ENCODE results near the gene TMEM82. TPM values are rescaled to one million over a fixed set of nuclear protein-coding genes. Genes with fewer than 3 reads are reported as not detected.

Gene TMEM82
- total RNA-seq, 1 donor from 2014 or later: not detected

GRCh38 chr1:15724949-15725880, 17.1 kb upstream of the TMEM82 start:
- Histone ChIP-seq H3K27me3 (ENCODE audit: insufficient read depth, low read length) (no peaks in the 10 kb centered on the region), H3K4me2 (ENCODE audit: low read length) (no peak overlapping the region), H3K27ac (ENCODE audit: low read depth, low read length) (no peak overlapping the region), H3K4me3 (ENCODE audit: insufficient read depth, low read depth, low read length) (no peak overlapping the region), H3K36me3 (ENCODE audit: insufficient read depth, low read length) (peaks cover 7% of the 10 kb centered on the region), H3K9ac (ENCODE audit: low read length) (no peak overlapping the region), H3K4me1 (ENCODE audit: insufficient read depth, low read length) (no peaks in the 10 kb centered on the region), H4K20me1 (ENCODE audit: insufficient read depth, low read length) (peaks cover 8% of the 10 kb centered on the region), H3K9me3 (ENCODE audit: insufficient read depth, low read depth, low read length) (no peaks in the 10 kb centered on the region), H3K79me2 (ENCODE audit: insufficient read depth, low read length) (no peaks in the 10 kb centered on the region), H2AFZ (ENCODE audit: low read depth, low read length) (no peak overlapping the region)
- Mint-ChIP-seq H3K36me3 (ENCODE audit: low read depth, unreplicated experiment) (peaks cover 23% of the 10 kb centered on the region), H3K27me3 (ENCODE audit: low read depth, unreplicated experiment) (no peaks in the 10 kb centered on the region), H3K4me3 (ENCODE audit: unreplicated experiment) (no peak overlapping the region), H3K4me1 (ENCODE audit: low read depth, unreplicated experiment) (peaks cover 1% of the 10 kb centered on the region), H3K27ac (ENCODE audit: unreplicated experiment) (no peak overlapping the region), H3K9me3 (ENCODE audit: unreplicated experiment) (no peaks in the 10 kb centered on the region)
- FAIRE-seq (no peak), DNase-seq (ENCODE audit: low read depth) (no peak)
- TF ChIP-seq CTCF (IDR thresholded peaks at IDR 0.05; ENCODE audit: insufficient read depth, low read depth, low read length) (no peak), EZH2 (IDR thresholded peaks at IDR 0.05; ENCODE audit: insufficient read depth, low read length) (no peak)

GRCh38 chr1:15726508-15726907, 15.8 kb upstream of the TMEM82 start:
- Mint-ChIP-seq H3K9me3 (ENCODE audit: unreplicated experiment) (no peaks in the 10 kb centered on the region), H3K4me3 (ENCODE audit: unreplicated experiment) (no peak overlapping the region), H3K36me3 (ENCODE audit: low read depth, unreplicated experiment) (peaks cover 23% of the 10 kb centered on the region), H3K27me3 (ENCODE audit: low read depth, unreplicated experiment) (no peaks in the 10 kb centered on the region), H3K27ac (ENCODE audit: unreplicated experiment) (no peak overlapping the region), H3K4me1 (ENCODE audit: low read depth, unreplicated experiment) (peaks cover 1% of the 10 kb centered on the region)
- H3K4me2 ChIP-seq (ENCODE audit: low read length): no peak overlapping the region
- H3K79me2 ChIP-seq (ENCODE audit: insufficient read depth, low read length): no peaks in the 10 kb centered on the region
- H2AFZ ChIP-seq (ENCODE audit: low read depth, low read length): no peak overlapping the region
- no peaks in the 10 kb centered on the region for H3K27me3 ChIP-seq (ENCODE audit: insufficient read depth, low read length)
- H3K9ac ChIP-seq (ENCODE audit: low read length): no peak overlapping the region
- TF ChIP-seq CTCF (IDR thresholded peaks at IDR 0.05; ENCODE audit: insufficient read depth, low read depth, low read length) (no peak), EZH2 (IDR thresholded peaks at IDR 0.05; ENCODE audit: insufficient read depth, low read length) (no peak)
- no peaks in the 10 kb centered on the region for H3K4me1 ChIP-seq (ENCODE audit: insufficient read depth, low read length)
- no peak for FAIRE-seq
- H4K20me1 ChIP-seq (ENCODE audit: insufficient read depth, low read length): peaks cover 7% of the 10 kb centered on the region
- H3K27ac ChIP-seq (ENCODE audit: low read depth, low read length): no peak overlapping the region
- no peak overlapping the region for H3K4me3 ChIP-seq (ENCODE audit: insufficient read depth, low read depth, low read length)
- no peaks in the 10 kb centered on the region for H3K9me3 ChIP-seq (ENCODE audit: insufficient read depth, low read depth, low read length)
- H3K36me3 ChIP-seq (ENCODE audit: insufficient read depth, low read length): peaks cover under 1% of the 10 kb centered on the region
- no peak for DNase-seq (ENCODE audit: low read depth)

DNA sequence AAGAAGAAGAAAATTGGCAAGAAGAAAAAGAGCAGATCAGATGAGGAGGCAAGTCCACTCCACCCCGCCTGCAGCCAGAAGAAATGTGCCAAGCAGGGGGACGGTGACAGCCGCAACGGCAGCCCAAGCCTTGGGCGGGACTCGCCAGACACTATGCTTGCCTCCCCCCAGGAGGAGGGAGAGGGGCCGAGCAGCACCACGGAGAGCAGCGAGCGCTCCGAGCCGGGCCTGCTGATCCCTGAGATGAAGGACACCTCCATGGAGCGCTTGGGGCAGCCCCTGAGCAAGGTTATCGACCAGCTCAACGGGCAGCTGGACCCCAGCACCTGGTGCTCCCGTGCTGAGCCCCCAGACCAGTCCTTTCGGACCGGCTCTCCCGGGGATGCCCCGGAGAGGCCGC, 15.3 kb upstream of the TMEM82 start:
- FAIRE-seq (no peak), DNase-seq (ENCODE audit: low read depth) (no peak)
- H3K27me3 Mint-ChIP-seq (ENCODE audit: low read depth, unreplicated experiment): no peaks in the 10 kb centered on the region
- Histone ChIP-seq H3K27me3 (ENCODE audit: insufficient read depth, low read length) (no peaks in the 10 kb centered on the region), H3K4me3 (ENCODE audit: insufficient read depth, low read depth, low read length) (no peak overlapping the region), H4K20me1 (ENCODE audit: insufficient read depth, low read length) (peaks cover 3% of the 10 kb centered on the region), H3K4me1 (ENCODE audit: insufficient read depth, low read length) (no peaks in the 10 kb centered on the region), H3K4me2 (ENCODE audit: low read length) (no peak overlapping the region), H3K27ac (ENCODE audit: low read depth, low read length) (no peak overlapping the region), H2AFZ (ENCODE audit: low read depth, low read length) (no peak overlapping the region), H3K9ac (ENCODE audit: low read length) (no peak overlapping the region), H3K79me2 (ENCODE audit: insufficient read depth, low read length) (no peaks in the 10 kb centered on the region), H3K36me3 (ENCODE audit: insufficient read depth, low read length) (no peaks in the 10 kb centered on the region), H3K9me3 (ENCODE audit: insufficient read depth, low read depth, low read length) (no peaks in the 10 kb centered on the region)
- TF ChIP-seq EZH2 (IDR thresholded peaks at IDR 0.05; ENCODE audit: insufficient read depth, low read length) (no peak), CTCF (IDR thresholded peaks at IDR 0.05; ENCODE audit: insufficient read depth, low read depth, low read length) (no peak)
- H3K27ac Mint-ChIP-seq (ENCODE audit: unreplicated experiment): no peak overlapping the region
- no peaks in the 10 kb centered on the region for H3K9me3 Mint-ChIP-seq (ENCODE audit: unreplicated experiment)
- peaks cover 23% of the 10 kb centered on the region for H3K36me3 Mint-ChIP-seq (ENCODE audit: low read depth, unreplicated experiment)
- peaks cover 1% of the 10 kb centered on the region for H3K4me1 Mint-ChIP-seq (ENCODE audit: low read depth, unreplicated experiment)
- H3K4me3 Mint-ChIP-seq (ENCODE audit: unreplicated experiment): no peak overlapping the region

Measured in astrocyte (in vitro differentiated cells and primary cell).